ENCODE data around the gene PGM5.

- TF ChIP-seq, protein P1, sequence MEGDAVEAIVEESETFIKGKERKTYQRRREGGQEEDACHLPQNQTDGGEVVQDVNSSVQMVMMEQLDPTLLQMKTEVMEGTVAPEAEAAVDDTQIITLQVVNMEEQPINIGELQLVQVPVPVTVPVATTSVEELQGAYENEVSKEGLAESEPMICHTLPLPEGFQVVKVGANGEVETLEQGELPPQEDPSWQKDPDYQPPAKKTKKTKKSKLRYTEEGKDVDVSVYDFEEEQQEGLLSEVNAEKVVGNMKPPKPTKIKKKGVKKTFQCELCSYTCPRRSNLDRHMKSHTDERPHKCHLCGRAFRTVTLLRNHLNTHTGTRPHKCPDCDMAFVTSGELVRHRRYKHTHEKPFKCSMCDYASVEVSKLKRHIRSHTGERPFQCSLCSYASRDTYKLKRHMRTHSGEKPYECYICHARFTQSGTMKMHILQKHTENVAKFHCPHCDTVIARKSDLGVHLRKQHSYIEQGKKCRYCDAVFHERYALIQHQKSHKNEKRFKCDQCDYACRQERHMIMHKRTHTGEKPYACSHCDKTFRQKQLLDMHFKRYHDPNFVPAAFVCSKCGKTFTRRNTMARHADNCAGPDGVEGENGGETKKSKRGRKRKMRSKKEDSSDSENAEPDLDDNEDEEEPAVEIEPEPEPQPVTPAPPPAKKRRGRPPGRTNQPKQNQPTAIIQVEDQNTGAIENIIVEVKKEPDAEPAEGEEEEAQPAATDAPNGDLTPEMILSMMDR (IDR thresholded peaks at IDR 0.05; ENCODE audit: low read depth, low read length), result no peak
- no peak for TF ChIP-seq EZH2phosphoT487 (IDR thresholded peaks at IDR 0.05; ENCODE audit: low read depth)
Measured at GRCh38 chr9:68508547-68508946, 152.1 kb downstream of the PGM5 start.

Data from OCI-LY3 (cell line).